Measurements from ENCODE around the gene RBL1. TPM values are rescaled to one million over a fixed set of nuclear protein-coding genes. Genes with fewer than 3 reads are reported as not detected.
"Not testable (repeated sequence)": the region's sequence is repeated elsewhere in the genome, so short reads cannot be mapped to it uniquely, and the experiment has no call there.

RBL1 gene
- total RNA-seq, 2 experiments from 2014 or later, result 38.3 to 38.7 TPM

GRCh38 chr20:37039366-37039765 is 56.4 kb downstream of the RBL1 start:
- Mint-ChIP-seq H3K4me1 (peaks cover 15% of the 10 kb centered on the region), H3K36me3 (peaks cover 50% of the 10 kb centered on the region)
- H3K27me3 Mint-ChIP-seq, H3K4me3 Mint-ChIP-seq, DNase-seq, H3K9me3 Mint-ChIP-seq, H3K27ac Mint-ChIP-seq: not testable (repeated sequence)

- H3K27ac Mint-ChIP-seq, result no peak overlapping the region
- H3K36me3 Mint-ChIP-seq, result peaks cover 48% of the 10 kb centered on the region
- DNase-seq, result no peak
- no peaks in the 10 kb centered on the region for H3K9me3 Mint-ChIP-seq
- no peak overlapping the region for H3K4me3 Mint-ChIP-seq
- H3K4me1 Mint-ChIP-seq, result no peaks in the 10 kb centered on the region
- no peaks in the 10 kb centered on the region for H3K27me3 Mint-ChIP-seq
These were observed 63.7 kb downstream of the RBL1 start for GRCh38 chr20:37032077-37032476.

- peaks cover 43% of the 10 kb centered on the region for H3K36me3 Mint-ChIP-seq
- no peaks in the 10 kb centered on the region for H3K9me3 Mint-ChIP-seq
- H3K4me3 Mint-ChIP-seq, result no peak overlapping the region
- DNase-seq, result no peak
- H3K27me3 Mint-ChIP-seq, result no peaks in the 10 kb centered on the region
- no peak overlapping the region for H3K27ac Mint-ChIP-seq
- H3K4me1 Mint-ChIP-seq, result peaks cover 5% of the 10 kb centered on the region
These were observed 75.2 kb downstream of the RBL1 start for GRCh38 chr20:37020636-37021035.

GRCh38 chr20:37012631-37013030 is 83.2 kb downstream of the RBL1 start:
- not testable (repeated sequence) for DNase-seq, H3K9me3 Mint-ChIP-seq, H3K27me3 Mint-ChIP-seq, H3K4me3 Mint-ChIP-seq, H3K27ac Mint-ChIP-seq
- Mint-ChIP-seq H3K4me1 (peaks cover 24% of the 10 kb centered on the region), H3K36me3 (peaks cover 44% of the 10 kb centered on the region)

GRCh38 chr20:37011858-37012257 is 83.9 kb downstream of the RBL1 start:
- not testable (repeated sequence) for DNase-seq, H3K27ac Mint-ChIP-seq, H3K4me3 Mint-ChIP-seq, H3K27me3 Mint-ChIP-seq, H3K9me3 Mint-ChIP-seq
- Mint-ChIP-seq H3K36me3 (peaks cover 41% of the 10 kb centered on the region), H3K4me1 (peaks cover 23% of the 10 kb centered on the region)

- Mint-ChIP-seq H3K27ac (no peak overlapping the region), H3K4me3 (no peak overlapping the region), H3K27me3 (no peaks in the 10 kb centered on the region), H3K4me1 (peaks cover 19% of the 10 kb centered on the region), H3K9me3 (no peaks in the 10 kb centered on the region), H3K36me3 (peaks cover 35% of the 10 kb centered on the region)
- DNase-seq, result no peak
These were observed 84.7 kb downstream of the RBL1 start for GRCh38 chr20:37011147-37011546.

- Mint-ChIP-seq H3K27me3 (no peaks in the 10 kb centered on the region), H3K36me3 (peaks cover 29% of the 10 kb centered on the region), H3K4me1 (peaks cover 14% of the 10 kb centered on the region), H3K4me3 (no peak overlapping the region), H3K27ac (peak overlapping the region; percentile 32), H3K9me3 (no peaks in the 10 kb centered on the region)
- DNase-seq, result no peak
These were observed 87.7 kb downstream of the RBL1 start for GRCh38 chr20:37007898-37008649.

- H3K9me3 Mint-ChIP-seq, H3K27ac Mint-ChIP-seq, H3K27me3 Mint-ChIP-seq, H3K4me3 Mint-ChIP-seq, DNase-seq: not testable (repeated sequence)
- Mint-ChIP-seq H3K4me1 (peaks cover 14% of the 10 kb centered on the region), H3K36me3 (peaks cover 21% of the 10 kb centered on the region)
These were observed 90.5 kb downstream of the RBL1 start for GRCh38 chr20:37005062-37005942.

- not testable (repeated sequence) for H3K27ac Mint-ChIP-seq, H3K27me3 Mint-ChIP-seq, H3K4me3 Mint-ChIP-seq, H3K9me3 Mint-ChIP-seq, DNase-seq, H3K4me1 Mint-ChIP-seq
- H3K36me3 Mint-ChIP-seq, result peaks cover 24% of the 10 kb centered on the region
These were observed 94.2 kb downstream of the RBL1 start for GRCh38 chr20:37001634-37002033.

- H3K4me3 Mint-ChIP-seq, H3K9me3 Mint-ChIP-seq, H3K27me3 Mint-ChIP-seq, H3K27ac Mint-ChIP-seq, H3K4me1 Mint-ChIP-seq, DNase-seq: not testable (repeated sequence)
- H3K36me3 Mint-ChIP-seq, result peaks cover 36% of the 10 kb centered on the region
These were observed 95.6 kb downstream of the RBL1 start for GRCh38 chr20:37000171-37000570.

- DNase-seq, result no peak
- no peak overlapping the region for H3K27ac Mint-ChIP-seq
- H3K27me3 Mint-ChIP-seq, result no peaks in the 10 kb centered on the region
- peaks cover 46% of the 10 kb centered on the region for H3K36me3 Mint-ChIP-seq
- H3K4me1 Mint-ChIP-seq, result peaks cover 2% of the 10 kb centered on the region
- H3K9me3 Mint-ChIP-seq, result peaks cover 4% of the 10 kb centered on the region
- H3K4me3 Mint-ChIP-seq, result no peak overlapping the region
These were observed 97.1 kb downstream of the RBL1 start for GRCh38 chr20:36998652-36999051.

GRCh38 chr20:36997121-36997520 is 98.7 kb downstream of the RBL1 start:
- H3K27ac Mint-ChIP-seq, result no peak overlapping the region
- peaks cover 10% of the 10 kb centered on the region for H3K9me3 Mint-ChIP-seq
- no peak for DNase-seq
- peaks cover 2% of the 10 kb centered on the region for H3K4me1 Mint-ChIP-seq
- H3K36me3 Mint-ChIP-seq, result peaks cover 42% of the 10 kb centered on the region
- H3K4me3 Mint-ChIP-seq, result no peak overlapping the region
- H3K27me3 Mint-ChIP-seq, result no peaks in the 10 kb centered on the region

GRCh38 chr20:36994221-36994620 is 101.6 kb downstream of the RBL1 start:
- not testable (repeated sequence) for H3K4me3 Mint-ChIP-seq, H3K27me3 Mint-ChIP-seq, DNase-seq, H3K27ac Mint-ChIP-seq
- Mint-ChIP-seq H3K36me3 (peaks cover 46% of the 10 kb centered on the region), H3K4me1 (peaks cover 11% of the 10 kb centered on the region), H3K9me3 (peaks cover 11% of the 10 kb centered on the region)

GRCh38 chr20:36992802-36993334 is 102.9 kb downstream of the RBL1 start:
- Mint-ChIP-seq H3K9me3 (peaks cover 17% of the 10 kb centered on the region), H3K4me3 (no peak overlapping the region), H3K36me3 (peaks cover 52% of the 10 kb centered on the region), H3K27me3 (no peaks in the 10 kb centered on the region), H3K27ac (peak overlapping the region; percentile 23), H3K4me1 (peaks cover 25% of the 10 kb centered on the region)
- no peak for DNase-seq

GRCh38 chr20:36991703-36992102 is 104.1 kb downstream of the RBL1 start:
- Mint-ChIP-seq H3K27ac (no peak overlapping the region), H3K4me3 (no peak overlapping the region)

More at GRCh38 chr20:36991703-36992102, 104.1 kb downstream of the RBL1 start:
- H3K9me3 Mint-ChIP-seq, result peaks cover 17% of the 10 kb centered on the region
- H3K4me1 Mint-ChIP-seq, result peaks cover 28% of the 10 kb centered on the region
- peaks cover 52% of the 10 kb centered on the region for H3K36me3 Mint-ChIP-seq
- no peaks in the 10 kb centered on the region for H3K27me3 Mint-ChIP-seq
- no peak for DNase-seq
